Fibroblast of lung (primary cell): Measurements from ENCODE around the gene FBL.

ENCODE experiments used
- CTCF ChIP-seq, 2 donors: IDR thresholded peaks in 1 of 2; conservative IDR thresholded peaks in 1 of 2; 1 replicate in 1 of 2; 2 replicates in 1 of 2; pipeline ENCODE4 v1.5.1; 2011 to 2012; ENCODE audit warnings: low read length in 2 of 2, control low read depth in 1 of 2, inconsistent platforms in 1 of 2, low read depth in 1 of 2, mild to moderate bottlenecking in 1 of 2
- EZH2 ChIP-seq: IDR thresholded peaks from 2 replicates; pipeline ENCODE4 v1.5.1; 2012; ENCODE audit warnings: low read length, control low read depth, mild to moderate bottlenecking; ENCODE audit errors: missing control alignments

- TF ChIP-seq CTCF (conservative IDR thresholded peaks at IDR 0.05 in 1 of 2, IDR thresholded peaks at IDR 0.05 in 1 of 2; ENCODE audit: low read depth in 1 of 2, low read length in 2 of 2) (no peak), EZH2 (no peak)
Observed at GRCh38 chr19:39870171-39870971, 24.2 kb upstream of the FBL start.
